ENCODE data around the gene BLCAP.
"Not testable (repeated sequence)": the region's sequence is repeated elsewhere in the genome, so short reads cannot be mapped to it uniquely, and the experiment has no call there.

The BLCAP gene, protein sequence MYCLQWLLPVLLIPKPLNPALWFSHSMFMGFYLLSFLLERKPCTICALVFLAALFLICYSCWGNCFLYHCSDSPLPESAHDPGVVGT

GRCh38 chr20:37527638-37528445 lies at the start of gene BLCAP:
TSS of gene BLCAP (minus strand) at chr20:37527876. CDS start at chr20:37519174, 8,702 bp downstream.
- DNase-seq: peak; percentile 92 to 94

DNA sequence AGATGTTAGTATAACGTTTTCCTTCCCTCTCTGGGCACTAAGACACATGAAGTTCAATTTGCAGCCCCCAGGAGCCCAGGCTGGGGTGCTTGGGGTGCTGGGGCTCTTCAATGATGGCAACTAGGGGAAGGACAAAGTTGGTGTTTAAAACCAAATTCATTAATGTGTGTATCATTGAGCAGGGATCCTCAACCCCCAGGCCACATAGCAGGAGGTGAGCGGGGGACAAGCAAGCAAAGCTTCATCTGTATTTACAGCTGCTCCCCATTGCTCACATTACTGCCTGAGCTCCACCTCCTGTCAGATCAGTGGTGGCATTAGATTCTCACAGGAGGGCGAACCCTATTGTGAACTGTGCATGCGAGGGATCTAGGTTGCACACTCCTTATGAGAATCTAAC lies 49.8 kb upstream of the BLCAP start:
- DNase-seq: not testable (repeated sequence)

DNA sequence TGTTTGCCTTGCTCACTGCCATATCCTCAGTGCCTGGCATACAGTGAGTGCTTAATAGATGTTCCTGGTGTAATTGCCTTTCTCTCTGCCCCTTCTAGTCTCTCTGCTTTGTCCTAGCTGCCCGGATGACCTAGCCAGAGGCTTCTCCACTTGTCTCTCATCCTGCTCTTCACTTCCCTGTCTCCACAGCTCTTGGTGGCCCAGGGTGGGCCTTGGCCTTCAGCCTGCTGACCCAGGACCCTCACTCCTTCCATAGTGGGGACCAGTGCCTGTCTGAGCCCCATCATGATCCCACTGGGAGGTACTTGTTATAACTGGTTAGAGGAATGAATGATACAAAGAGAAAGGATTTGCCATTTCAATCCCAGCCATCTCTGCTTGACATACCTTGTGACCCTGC lies 49.2 kb upstream of the BLCAP start:
- no peak for DNase-seq

- no peak for DNase-seq
Observed at GRCh38 chr20:37575884-37576283, 48.2 kb upstream of the BLCAP start.

DNA sequence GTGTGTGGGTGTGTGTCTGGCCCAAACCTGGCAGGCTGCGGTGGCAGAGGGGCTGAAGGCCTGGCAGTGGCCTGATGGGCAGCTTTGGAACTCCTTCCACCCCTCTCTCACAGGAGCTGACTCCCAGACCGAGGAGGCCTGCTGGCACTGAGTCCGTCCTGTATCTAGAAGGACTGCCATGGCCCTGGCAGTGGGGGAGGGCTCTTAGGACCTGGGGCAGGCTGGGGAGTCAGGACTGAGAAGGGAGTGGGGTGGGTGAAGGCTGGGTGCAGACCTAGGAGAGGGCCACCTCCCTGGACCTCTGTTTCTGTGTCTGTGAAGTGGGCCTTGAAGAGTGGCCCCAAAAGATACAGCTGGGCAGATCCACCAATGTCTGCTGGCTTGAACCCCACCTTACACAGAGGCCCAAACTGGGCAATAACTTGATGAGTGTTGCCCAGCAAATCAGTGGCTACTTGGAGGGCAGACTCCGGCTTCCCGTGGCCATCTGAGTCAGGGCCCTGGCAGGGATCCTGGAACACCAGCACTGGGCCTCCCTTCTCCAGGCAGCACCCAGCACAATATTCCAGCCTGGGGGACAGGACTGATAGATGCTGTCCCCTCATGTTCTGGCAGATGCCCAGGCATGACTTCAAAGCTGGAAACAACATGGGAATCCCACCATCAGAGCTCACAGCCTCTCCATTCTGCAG lies 46.7 kb upstream of the BLCAP start:
- no peak for DNase-seq

DNA sequence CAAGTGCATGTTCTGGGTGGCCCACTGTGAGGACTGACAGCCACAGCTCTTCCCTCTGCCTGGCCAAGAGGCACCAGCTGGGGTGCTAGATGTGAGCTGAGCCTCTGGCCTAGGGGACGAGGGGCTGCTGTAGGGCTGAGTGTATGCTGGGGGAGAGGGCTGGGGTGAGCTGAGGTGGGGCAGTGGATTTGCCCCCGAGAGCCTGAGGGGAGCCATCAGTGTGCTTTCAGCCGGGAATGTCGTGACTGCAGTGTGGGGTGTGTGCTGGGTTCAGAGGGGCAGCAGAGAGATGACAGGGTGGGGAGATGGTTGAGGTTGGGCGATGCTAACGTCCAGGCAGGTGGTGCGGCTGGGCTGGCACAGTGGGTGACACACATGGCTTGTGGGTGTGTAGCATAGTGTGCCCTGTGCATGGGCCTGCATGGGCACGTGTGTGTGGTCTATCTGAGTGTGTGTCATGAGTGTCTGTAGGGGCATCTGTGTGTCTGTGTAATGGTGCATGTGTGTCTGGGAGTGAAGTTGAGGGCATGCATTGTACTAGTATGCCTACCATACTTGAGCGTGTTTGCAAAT lies 46.0 kb upstream of the BLCAP start:
- DNase-seq: no peak

DNA sequence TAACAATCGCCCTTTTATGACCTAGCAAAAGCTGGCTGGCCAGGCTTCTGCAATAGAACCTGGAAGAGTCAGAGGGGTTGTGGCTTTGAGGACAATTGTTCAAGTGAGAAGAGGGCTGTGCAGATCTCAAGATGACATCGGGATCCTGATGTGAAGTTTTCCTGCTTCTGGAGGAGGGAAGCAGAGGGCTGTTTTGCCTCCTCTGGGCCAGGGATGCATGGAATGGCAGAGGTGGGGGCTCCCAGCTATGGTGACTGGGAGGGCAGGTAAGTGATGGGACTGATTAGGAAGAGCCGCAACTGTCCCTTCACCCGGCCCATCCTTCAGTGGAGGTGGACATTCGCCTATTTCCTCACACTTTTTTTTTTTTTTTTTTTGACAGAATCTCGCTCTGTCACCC lies 43.4 kb upstream of the BLCAP start:
- DNase-seq: no peak

DNA sequence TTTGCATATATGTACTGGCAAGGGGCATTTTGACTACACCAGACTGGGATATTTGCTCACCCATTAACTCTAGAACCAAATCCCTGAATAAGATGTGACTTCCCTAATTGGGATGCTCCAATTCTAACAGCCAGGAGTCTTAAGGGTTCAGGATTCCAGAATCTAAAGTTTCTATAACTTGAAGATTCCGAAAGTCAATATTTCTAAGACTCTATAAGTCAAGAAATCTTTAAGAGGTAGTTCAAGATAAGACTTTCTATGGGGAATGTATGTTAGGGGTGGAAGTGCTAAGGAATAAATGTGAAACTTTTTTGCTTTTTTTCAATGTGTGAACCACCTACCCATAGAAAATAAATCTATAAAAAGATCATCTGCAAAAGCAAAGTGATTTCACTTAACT lies 42.7 kb upstream of the BLCAP start:
- DNase-seq: no peak

GRCh38 chr20:37567671-37568588 lies 40.3 kb upstream of the BLCAP start:
- DNase-seq: peak in 1 of 2 experiments; percentile 14

GRCh38 chr20:37567331-37567665 lies 39.6 kb upstream of the BLCAP start:
- no peak for DNase-seq

GRCh38 chr20:37566590-37567330 lies 39.1 kb upstream of the BLCAP start:
- no peak for DNase-seq

GRCh38 chr20:37565134-37565811 lies 37.6 kb upstream of the BLCAP start:
- no peak for DNase-seq

DNA sequence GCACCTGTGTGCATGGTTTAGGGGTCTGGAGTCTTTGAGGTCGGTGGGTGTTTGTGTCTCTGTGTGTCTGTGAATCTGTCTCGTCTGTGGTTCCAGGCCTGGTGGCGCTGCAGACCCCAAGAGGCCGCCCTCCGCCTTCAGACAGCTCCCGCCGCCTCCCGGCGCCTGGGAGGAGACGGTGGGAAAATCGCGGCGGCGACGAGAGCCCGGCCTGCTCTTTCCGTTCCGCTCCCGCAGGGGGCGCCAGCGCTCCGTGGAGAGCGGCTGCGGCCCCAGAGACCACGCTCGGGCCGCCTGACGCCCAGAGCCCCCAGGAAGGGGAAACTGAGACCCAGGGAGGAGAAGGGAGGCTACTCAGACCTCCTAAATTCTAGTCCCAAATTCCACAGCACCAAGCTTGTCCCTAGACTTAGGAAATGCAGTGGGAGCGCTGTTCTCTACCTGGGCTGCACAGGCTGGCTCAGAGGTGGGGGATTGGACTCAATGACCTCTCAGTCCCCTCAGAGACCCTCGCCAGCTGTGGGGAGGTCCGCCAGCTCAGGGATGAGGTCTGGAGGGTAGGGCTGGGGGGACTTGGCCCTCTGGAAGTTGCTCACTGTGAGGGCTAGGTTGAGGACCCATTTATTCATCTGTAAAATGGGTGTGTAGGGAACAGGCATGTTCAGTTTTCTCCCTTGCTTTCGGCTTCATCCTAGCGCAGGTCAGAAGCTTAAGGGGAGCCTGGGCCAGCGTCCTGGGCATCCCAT lies 36.9 kb upstream of the BLCAP start:
- peak; percentile 34 to 67 for DNase-seq

- no peak for DNase-seq
Observed at GRCh38 chr20:37564016-37564387, 36.3 kb upstream of the BLCAP start.

- no peak for DNase-seq
Observed at GRCh38 chr20:37562695-37563480, 35.2 kb upstream of the BLCAP start.

DNA sequence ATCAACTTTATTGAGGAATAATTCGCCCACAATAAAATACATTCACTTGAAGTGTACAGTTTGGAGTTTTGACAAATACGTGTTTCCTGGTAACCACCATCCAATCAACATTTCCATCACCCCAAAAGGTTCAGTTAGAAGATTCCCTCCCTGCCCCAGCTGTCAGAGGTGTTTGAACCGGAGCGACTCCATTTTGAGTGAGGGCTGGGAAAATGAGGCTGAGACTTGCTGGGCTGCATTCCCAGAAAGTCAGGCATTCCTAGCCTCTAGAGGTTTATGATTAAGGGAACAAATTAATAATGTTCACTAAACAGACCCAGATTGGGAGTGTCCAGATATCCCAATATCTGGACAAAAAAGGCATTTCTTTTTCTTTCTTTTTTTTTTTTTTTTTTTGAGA lies 33.0 kb upstream of the BLCAP start:
- no peak for DNase-seq

DNA sequence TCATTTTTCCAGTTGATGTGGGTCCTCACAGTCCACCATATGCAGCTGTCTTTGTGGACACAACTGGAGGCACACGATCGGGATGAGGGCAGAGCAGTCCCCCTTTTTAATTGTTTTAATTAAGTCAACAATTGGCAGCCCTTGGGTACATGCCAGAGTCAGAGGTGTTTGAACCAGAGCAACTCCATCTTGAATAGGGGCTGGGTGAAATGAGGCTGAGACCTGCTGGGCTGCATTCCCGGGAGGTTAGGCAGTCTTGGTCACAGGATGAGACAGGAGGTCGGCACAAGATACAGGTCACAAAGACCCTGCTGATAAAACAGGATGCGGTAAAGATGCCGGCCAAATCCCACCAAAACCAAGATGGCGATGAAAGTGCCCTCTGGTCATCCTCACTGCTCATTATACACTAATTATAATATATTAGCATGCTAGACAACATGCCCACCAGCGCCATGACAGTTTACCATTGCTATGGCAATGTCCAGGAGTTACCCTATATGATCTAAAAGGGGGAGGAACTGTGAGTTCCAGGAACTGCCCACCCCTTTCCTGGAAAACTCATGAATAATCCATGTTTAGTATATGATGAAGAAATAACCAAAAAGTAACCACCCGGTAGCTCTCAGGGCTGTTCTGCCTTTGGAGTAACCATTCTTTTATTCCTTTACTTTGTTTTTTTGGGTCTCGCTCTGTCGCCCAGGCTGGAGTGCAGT lies 31.8 kb upstream of the BLCAP start:
- no peak for DNase-seq

DNA sequence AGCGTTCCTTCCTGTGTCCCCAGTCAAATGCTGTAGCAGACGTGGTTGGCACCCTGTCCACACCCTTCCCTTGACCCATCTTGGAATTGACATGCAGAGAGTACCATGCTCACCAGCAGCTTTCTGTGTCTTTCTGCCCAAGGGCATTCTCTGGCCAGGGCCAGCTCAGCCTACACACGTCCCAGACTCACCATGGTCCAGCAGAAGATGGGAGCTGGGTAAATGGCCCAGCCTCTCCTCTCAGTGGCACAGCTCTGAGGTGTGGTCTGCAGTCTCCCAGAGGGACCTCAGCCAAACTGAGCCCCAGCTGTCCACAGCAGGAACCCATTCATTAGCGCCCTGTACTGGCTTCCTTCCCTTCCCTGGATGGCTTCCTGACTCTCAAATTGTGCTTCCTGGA lies 31.1 kb upstream of the BLCAP start:
- DNase-seq: no peak

GRCh38 chr20:37558306-37558705 lies 30.6 kb upstream of the BLCAP start:
- no peak for DNase-seq

All from NCI-H446 (cell line).